Renal cortex interstitium (tissue), 11 donors: ENCODE measurements around the gene ACTMAP. TPM values are rescaled to one million over a fixed set of nuclear protein-coding genes. Genes with fewer than 3 reads are reported as not detected.
A peak's percentile ranks its signal among the peaks of the same experiment; 100 is the strongest.
"Not testable (repeated sequence)": the region's sequence is repeated elsewhere in the genome, so short reads cannot be mapped to it uniquely, and the experiment has no call there.

Experiments
- DNase-seq, 11 donors: peaks; one replicate each; pipeline ENCODE4 v3.0.0-alpha.2; 2013; ENCODE audit warnings: low read depth in 9 of 11, low spot score in 4 of 11; ENCODE audit errors: extremely low read depth in 1 of 11
- polyA plus RNA-seq, 3 donors: library from polyadenylated mRNA; unstranded; fragments of 120-200 nt; gene quantifications; one replicate each; pipeline ENCODE4 v1.2.1, GENCODE V29; 2013; ENCODE audit not compliant: insufficient read length in 3 of 3

ACTMAP gene
- polyA plus RNA-seq, 3 donors, result 14.5 to 18.5 (median 15.1) TPM

- DNase-seq, result no peak
These were observed 28.5 kb upstream of the ACTMAP start for GRCh38 chr19:40778706-40779284.

DNA sequence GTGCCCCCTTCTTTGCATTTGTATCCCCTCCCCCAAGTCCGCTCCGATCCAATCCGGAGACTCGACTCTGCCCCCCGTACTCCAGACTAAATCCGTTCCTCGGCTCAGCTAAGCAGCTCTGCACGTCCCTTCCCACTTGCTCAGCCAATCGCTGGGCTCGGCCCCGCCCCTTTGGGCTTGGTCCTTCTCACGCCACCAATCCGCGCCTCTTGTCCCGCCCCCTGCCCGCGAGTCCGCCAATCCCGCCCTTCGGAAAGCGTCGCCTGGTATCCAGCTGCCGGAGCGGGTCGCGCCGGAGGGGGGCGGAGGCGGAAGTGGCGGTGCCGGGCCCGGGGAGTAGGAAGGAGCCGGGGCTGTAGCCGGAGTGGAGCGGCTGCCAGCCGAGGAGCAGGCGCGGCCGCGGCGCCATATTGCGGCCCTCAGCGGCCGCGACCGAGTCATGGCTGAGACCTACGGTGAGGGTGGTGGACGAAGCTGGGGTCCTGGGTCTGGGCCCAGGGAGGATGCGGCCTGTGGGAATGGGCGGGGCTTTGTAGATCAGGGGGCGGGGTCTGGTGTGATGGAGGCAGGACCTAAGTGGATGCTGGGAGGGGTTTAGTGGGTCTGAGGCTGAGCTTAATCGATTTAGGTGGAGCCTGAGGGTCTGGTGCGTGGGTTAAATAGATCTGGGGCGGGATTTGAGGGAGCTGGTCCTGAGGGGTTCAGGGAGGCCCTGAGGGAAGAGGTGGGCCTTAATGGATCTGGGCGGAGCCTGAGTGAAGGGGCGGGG, 27.8 kb upstream of the ACTMAP start, which contains the start of gene RAB4B:
RAB4B (plus strand) TSS at position 311 of the 769 bp plus-strand sequence; CDS start at position 440, 129 bp downstream.
- peak; percentile 98 to 100 (median 100) for DNase-seq

GRCh38 chr19:40777645-40777936, 27.3 kb upstream of the ACTMAP start:
- DNase-seq, result no peak

DNA sequence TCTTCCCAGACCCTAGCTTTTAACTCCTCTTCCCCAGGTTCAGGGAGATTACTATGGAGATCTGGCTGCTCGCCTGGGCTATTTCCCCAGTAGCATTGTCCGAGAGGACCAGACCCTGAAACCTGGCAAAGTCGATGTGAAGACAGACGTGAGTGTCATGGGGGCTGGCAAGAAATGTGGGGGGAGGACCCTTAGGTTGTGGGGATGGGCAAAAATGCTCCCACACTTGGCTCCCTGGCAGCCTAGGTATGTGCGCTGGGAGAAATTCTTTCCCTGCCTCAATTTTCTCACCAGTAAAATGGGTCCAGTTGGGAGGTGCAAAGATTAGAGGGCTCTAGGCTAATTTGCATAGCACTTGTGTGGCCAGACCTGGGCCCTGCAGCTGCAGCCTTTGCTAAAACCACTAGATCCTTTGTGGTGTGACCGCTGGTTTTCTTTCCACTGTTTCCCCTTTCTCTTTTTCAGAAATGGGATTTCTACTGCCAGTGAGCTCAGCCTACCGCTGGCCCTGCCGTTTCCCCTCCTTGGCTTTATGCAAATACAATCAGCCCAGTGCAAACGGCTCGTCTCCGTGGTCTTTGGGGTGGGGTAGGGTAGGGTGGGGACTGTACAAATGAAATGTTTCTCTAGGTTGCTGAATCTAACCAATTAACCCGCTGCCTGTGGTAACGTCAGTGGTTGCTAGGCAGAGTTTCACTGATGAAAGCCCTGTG, 26.8 kb upstream of the ACTMAP start:
- DNase-seq, result peak; percentile 80 to 95 (median 90)

DNA sequence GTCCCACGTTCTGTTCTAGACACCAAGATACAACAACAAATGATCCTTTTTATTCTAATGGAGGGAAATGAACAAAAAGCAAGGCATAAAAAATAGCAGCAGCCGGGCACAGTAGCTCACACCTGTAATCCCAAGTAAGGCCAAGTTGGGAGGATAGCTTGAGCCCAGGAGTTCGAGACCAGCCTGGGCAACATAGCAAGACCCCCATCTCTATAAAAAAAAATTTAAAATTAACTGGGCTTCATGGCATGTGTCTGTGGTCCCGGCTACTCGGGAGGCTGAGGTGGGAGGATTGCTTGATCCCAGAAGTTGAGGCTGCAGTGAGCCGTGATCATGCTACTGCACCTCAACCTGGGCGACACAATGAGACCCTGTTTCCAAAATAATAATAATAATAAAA, 26.1 kb upstream of the ACTMAP start:
- no peak for DNase-seq

DNA sequence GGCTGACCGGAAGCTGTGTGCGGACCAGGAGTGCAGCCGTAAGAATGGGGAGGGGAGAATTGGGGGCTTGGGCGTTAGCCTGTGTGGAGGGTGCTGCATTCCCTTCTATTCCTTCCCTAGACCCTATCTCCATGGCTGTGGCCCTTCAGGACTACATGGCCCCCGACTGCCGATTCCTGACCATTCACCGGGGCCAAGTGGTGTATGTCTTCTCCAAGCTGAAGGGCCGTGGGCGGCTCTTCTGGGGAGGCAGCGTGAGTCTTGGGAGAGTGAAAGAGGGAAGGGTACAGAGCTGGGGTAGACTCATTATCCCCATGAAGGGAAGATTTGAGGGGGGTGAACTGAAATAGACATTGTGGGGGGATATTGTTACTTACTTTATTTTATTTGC, 25.4 kb upstream of the ACTMAP start:
- DNase-seq, result no peak

GRCh38 chr19:40774916-40775631, 24.8 kb upstream of the ACTMAP start, which contains the start of gene MIA:
TSS of gene MIA (plus strand) at chr19:40775521. CDS start at chr19:40775543, 22 bp downstream.
- DNase-seq, result no peak

DNA sequence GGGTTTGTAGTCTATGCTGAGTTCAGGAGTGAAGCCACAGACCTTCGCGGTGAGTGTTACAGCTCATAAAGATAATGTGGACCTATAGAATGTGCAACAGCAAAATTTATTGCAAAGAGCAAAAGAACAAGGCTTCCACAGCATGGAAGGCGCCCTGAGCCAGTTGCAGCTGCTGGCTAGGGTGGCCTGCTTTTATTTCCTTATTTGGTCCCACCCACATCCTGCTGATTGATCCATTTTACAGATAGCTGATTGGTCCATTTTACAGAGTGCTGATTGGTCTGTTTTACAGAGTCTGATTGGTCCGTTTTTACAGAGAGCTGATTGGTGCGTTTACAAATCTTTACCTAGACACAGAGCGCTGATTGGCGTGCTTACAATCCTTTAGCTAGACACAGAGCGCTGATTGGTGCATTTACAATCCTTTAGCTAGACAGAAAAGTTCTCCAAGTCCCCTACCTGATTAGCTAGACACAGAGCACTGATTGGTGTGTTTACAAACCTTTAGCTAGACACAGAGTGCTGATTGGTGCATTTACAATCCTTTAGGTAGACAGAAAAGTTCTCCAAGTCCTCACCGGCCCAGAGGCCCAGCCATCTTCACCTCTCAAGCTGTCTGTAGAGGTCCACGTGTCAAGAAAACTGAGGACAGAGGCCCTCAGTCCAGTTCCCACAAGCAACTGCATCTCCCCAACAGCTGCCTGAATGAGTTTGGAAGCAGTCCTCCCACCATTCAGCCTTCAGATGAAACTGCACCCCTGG, 21.0 kb upstream of the ACTMAP start:
- DNase-seq, result not testable (repeated sequence)

DNA sequence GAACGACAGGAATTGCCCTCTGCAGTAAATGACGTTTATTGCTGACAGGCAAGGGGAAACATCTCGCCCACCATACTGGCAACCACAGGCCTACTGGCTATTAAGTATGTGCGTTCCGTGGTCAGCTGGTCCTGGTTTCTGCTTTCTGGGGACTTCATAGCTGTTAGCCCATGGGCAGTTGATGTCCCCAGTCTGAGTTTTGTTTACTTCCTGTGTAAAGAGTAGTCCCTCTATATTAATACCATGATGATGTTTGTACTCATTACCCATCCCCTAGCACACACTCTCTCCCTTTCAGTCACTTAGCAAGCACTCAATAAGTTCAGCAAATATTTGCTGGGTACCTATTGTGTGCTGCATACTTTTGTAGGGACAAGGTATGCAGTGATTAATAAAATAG, 18.6 kb upstream of the ACTMAP start:
- DNase-seq, result no peak

DNA sequence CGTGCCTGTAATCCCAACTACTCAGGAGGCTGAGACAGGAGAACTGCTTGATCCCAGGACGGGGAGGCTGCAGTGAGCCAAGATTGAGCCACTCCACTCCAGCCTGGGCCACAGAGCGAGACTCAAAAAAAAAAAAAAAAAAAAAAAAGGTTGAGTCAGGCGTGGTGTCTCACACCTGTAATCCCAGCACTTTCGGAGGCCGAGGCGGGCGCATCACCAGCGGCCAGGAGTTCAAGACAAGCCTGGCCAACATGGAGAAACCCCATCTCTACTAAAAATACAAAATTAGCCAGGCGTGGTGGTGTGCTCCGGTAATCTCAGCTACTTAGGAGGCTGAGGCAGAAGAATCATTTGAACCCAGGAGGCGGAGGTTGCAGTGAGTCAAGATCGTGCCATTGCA, 16.1 kb upstream of the ACTMAP start:
- DNase-seq, result not testable (repeated sequence)

DNA sequence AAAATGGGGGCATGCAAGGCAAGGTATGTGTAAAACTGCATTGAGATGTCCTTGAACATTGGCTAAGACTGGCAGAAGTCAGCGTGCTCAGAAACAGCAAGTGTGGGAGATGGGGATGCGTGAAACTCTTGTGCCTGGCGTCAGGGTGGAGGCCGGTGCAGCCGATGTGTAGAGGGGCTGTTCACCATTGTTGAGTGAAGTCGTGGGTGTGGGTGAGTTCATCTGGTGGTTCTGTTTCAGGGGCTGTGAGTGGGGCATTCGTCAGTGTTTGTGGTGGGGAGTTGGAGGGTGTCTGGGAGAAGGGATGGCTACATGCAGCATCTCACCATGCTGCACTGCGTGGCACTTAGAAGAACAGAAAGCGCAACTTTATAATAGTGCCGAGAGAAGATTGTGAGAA, 13.7 kb upstream of the ACTMAP start:
- no peak for DNase-seq

GRCh38 chr19:40763526-40763925, 13.2 kb upstream of the ACTMAP start:
- DNase-seq, result no peak

DNA sequence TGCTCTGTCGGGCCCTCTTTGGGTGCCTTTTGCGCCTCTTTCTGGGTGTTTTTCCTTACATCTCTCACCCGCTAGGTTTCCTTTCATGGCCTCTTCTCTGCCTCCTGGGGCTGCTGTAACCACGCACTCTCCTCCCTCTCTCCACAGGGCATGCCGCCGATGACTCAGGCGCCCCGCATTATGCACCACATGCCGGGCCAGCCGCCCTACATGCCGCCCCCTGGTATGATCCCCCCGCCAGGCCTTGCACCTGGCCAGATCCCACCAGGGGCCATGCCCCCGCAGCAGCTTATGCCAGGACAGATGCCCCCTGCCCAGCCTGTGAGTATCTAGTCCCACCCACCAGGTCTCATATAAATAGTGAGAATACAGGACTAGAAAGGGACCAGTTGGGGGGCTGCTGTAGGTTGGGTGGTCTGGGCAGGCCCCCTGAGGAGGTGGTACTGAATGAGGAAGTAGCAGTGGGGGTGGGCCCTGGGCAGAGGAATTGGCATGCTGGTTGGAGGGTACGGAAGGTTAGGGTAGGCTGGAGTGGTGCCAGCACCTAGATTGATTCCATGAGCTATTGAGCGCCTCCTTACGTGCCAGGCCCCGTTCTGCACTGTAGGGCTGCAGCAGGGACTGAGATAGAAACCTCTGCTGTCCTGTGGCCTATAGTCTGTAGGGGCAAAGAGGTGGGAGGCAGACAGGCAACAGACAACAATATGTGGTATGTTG, 12.6 kb upstream of the ACTMAP start:
- no peak for DNase-seq

- DNase-seq, result no peak
These were observed 9.1 kb upstream of the ACTMAP start for GRCh38 chr19:40759352-40759751.

DNA sequence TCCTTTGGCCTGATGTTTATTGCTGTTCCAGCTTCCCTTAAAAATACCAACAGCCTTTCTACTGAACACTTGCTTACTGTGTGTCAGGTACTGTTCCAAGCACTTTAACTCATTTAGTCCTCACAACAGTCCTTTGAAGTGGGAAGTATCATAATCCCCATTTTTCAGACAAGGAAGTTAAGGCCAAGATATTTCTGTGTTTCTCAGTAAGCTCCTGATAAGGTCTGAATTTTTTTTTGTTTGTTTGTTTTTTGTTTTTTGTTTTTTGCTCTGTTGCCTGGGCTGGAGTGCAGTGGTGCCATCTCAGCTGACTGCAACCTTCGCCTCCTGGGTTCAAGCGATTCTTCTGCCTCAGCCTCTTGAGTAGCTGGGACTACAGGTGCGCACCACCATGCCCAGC, 8.2 kb upstream of the ACTMAP start:
- DNase-seq, result no peak

- no peak for DNase-seq
These were observed 6.3 kb upstream of the ACTMAP start for GRCh38 chr19:40756502-40757110.

GRCh38 chr19:40755791-40756190, 5.5 kb upstream of the ACTMAP start:
- no peak for DNase-seq

DNA sequence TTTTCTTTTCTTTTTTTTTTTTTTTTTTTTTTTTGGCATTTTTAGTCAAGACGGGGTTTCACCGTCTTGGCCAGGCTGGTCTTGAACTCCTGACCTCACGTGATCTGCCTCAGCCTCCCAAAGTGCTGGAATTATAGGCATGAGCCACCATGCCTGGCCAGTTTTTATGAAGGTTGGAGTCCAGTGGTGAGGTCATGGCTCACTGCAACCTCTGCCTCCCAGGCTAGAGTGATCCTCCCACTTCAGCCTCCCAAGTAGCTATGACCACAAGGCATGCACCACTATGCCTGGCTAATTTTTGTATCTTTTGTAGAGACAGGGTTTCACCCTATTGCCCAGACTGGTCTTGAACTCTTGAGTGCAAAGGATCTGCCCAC, 5.0 kb upstream of the ACTMAP start:
- DNase-seq, result no peak
